Activated T-cell treated with anti-CD3 and anti-CD28 coated beads for 4 hours (primary cell): Measurements from ENCODE around the gene CA11.
A peak's percentile ranks its signal among the peaks of the same experiment; 100 is the strongest.

Experiments
- DNase-seq: peaks from one replicate; pipeline ENCODE4 v3.0.0-alpha.2; 2020

Gene CA11

GRCh38 chr19:48611872-48612271, 34.1 kb downstream of the CA11 start:
- no peak for DNase-seq

- no peak for DNase-seq
These were observed 36.3 kb downstream of the CA11 start for GRCh38 chr19:48609571-48610108.

GRCh38 chr19:48608798-48609263, 37.2 kb downstream of the CA11 start:
- DNase-seq: no peak

- DNase-seq: no peak
These were observed 38.6 kb downstream of the CA11 start for GRCh38 chr19:48607359-48607755.

GRCh38 chr19:48606463-48607358, 39.3 kb downstream of the CA11 start, which contains the start of gene SPACA4:
TSS of gene SPACA4 (plus strand) at chr19:48606742. CDS start at chr19:48606979, 237 bp downstream.
- DNase-seq: no peak

- DNase-seq: no peak
These were observed 42.1 kb downstream of the CA11 start for GRCh38 chr19:48603850-48604249.

GRCh38 chr19:48603449-48603848, 42.5 kb downstream of the CA11 start:
- no peak for DNase-seq

GRCh38 chr19:48603001-48603400, 43.0 kb downstream of the CA11 start:
- DNase-seq: no peak

- no peak for DNase-seq
These were observed 45.1 kb downstream of the CA11 start for GRCh38 chr19:48600679-48601417.

- DNase-seq: no peak
These were observed 46.8 kb downstream of the CA11 start for GRCh38 chr19:48598996-48599700.

GRCh38 chr19:48596679-48597465, 49.1 kb downstream of the CA11 start:
- DNase-seq: no peak

GRCh38 chr19:48596237-48596636, 49.8 kb downstream of the CA11 start:
- no peak for DNase-seq

- DNase-seq: no peak
These were observed 50.2 kb downstream of the CA11 start for GRCh38 chr19:48595833-48596232.

- DNase-seq: no peak
These were observed 50.8 kb downstream of the CA11 start for GRCh38 chr19:48595171-48595570.

- DNase-seq: no peak
These were observed 55.0 kb downstream of the CA11 start for GRCh38 chr19:48591021-48591420.

GRCh38 chr19:48588670-48589401, 57.2 kb downstream of the CA11 start:
- DNase-seq: peak; percentile 78
